ENCODE data around the gene DACT3.
"Not testable (repeated sequence)": the region's sequence is repeated elsewhere in the genome, so short reads cannot be mapped to it uniquely, and the experiment has no call there.

DACT3 gene

DNA sequence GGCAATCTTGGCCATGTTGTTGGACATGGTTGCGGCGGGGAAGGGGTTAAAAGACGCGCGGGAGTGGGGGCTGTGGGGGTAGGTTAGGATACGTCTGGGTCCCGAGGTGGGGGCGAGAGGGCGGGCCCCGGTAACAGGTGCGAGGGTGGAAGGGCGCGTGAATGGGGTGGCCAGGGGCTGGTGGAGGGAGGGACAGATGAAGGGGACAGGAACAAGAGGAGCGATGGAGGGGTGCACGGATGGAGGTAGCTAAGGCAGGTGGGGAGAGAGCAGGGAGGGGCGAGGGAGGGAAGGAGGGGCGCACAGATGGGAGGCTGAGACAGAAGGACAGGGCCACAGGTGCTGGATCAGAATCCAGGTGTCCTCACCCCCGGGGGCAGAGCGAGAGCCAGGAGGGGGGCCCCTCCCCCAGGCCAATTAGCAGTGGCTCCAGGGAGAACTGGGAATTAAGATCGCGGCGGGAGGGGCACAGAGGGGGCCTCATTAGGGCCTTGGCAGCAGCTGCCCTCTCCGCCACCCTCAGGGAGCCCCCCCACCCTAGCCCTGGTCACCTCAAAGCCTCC, 26.2 kb downstream of the DACT3 start:
- in situ Hi-C loops (cut with MboI; ENCODE audit: low sequenced_read_pairs) = no loop called here

DNA sequence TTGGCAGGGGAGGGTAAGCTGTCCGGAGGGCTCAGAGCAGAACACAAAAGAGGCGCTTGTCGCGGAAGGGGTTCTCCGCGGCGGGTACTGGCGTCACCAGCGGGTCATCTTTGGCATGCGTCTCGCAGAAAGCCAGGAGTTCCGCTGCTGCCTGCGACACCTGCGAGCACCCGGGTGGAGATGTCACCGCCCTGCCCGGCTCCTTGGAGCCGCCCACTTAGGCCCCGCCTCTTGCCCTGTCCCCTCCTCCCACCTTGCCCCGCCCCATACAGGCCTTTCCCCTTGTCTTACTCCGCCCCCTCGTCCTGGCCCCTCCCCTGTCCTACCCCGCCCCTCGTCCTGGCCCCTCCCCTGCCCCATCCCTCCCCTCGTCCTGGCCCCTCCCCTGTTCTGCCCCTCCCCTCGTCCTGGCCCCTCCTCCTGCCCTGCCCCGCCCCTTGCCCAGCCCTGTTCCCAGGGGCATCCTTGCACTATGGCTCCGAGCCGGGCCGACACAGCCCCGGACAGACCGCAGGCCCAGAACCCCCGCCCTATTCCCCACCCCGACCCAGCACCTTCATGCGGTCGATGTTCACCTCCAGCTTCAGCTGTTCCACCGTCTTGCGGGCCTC, 26.8 kb downstream of the DACT3 start:
- in situ Hi-C loops (cut with MboI; ENCODE audit: low sequenced_read_pairs) = no loop called here

DNA sequence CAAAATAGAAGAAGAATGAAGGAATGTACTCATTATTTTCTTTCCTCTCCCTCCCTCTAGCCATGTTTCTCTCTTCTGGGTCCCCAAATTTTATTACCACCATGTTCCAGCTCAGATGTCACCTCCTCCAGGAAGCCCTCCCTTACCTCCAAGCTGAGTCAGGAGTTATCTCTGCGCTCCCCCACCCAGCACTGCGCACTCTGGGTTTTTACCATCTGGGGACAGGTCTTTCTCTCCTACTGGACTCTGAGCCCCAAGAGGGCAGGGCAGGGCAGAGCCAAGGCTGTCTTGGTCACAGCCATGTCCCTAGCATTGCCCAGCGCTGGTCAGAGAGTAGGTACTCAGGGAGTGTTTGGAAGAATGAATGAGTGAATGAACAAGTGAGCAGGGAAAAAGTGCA, 27.9 kb downstream of the DACT3 start:
- in situ Hi-C loops (cut with MboI; ENCODE audit: low sequenced_read_pairs) = no loop called here

DNA sequence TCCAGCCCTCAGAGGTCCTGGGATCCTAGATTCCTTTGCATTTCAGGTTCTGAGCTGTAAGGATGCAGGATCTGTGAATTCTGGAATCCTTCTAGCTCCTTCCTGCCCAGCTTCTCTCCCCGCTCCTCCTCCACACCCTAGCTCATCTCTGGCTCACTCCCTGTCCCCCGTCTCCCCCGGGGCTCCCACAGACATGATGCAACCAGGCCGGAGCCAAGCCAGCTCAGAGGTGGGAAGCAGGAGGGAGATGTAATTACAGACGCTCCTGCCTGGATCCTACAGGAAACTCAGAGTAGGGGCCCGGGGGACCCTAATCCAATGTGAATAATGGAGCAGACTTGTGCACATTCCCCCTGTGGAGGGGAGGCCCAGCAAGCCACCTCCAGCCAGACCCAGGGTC, 29.5 kb downstream of the DACT3 start:
- in situ Hi-C loops (cut with MboI; ENCODE audit: low sequenced_read_pairs) = no loop called here

- in situ Hi-C loops (cut with MboI; ENCODE audit: low sequenced_read_pairs) = no loop called here
Measured at GRCh38 chr19:46630586-46631205, 30.3 kb downstream of the DACT3 start.

DNA sequence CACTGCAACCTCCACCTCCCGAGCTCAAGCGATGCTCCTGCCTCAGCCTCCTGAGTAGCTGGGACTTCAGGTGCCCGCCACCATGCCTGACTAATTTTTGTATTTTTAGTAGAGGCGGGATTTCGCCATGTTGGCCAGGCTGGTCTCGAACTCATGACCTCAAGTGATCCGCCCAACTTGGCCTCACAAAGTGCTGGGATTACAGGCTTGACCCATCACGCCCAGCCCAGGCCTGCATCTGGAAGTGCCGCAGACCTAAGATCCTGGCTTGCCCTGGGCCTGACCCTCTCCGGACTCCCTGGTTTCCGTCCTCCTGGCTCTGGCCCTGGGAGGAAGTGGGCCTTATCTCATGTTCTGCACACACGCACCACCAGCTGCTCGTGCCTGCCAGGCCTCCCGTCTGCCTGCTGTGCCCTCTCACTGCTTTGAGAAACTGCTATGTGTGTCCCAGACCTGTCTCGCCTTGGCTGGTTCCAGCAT, 31.4 kb downstream of the DACT3 start:
- in situ Hi-C loops (cut with MboI; ENCODE audit: low sequenced_read_pairs) = no loop called here

DNA sequence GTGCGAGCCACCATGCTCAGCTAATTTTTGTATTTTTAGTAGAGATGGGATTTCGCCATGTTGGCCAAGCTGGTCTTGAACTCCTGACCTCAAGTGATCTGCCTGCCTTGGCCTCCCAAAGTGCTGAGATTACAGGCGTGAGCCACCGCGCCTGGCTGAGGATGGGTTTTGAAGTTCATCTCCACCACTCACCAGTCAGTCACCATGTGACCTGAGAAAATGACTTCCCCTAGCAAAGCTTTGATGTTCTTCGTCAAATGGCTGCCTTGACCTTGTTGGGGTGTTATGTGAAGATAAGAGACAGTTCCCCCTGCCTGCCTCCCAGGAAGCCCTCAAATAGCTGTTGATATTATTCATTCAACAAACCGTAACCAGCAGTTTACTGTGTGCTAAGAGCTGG, 32.0 kb downstream of the DACT3 start:
- in situ Hi-C loops (cut with MboI; ENCODE audit: low sequenced_read_pairs) = not testable (repeated sequence)

GRCh38 chr19:46626446-46626845, 34.5 kb downstream of the DACT3 start:
- in situ Hi-C loops (cut with MboI; ENCODE audit: low sequenced_read_pairs) = no loop called here

DNA sequence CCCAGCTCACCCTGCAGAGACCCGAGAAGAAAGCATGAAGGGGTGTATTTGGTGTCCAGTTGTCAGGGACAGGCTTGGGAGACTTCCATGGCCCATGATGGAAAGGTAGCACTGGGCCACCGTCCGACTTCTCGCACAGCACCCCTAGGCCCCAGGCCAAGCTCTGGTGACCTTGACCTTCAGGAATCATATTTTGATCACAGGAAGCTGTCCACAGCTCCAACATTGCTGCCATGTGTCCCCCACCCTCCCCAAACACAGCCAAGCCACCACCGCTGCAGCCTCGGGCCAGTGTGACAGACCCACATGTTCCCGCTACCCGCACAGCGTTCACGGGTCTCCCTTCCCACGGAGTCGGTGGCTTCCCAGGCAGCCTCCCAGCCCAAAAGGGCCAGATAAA, 35.3 kb downstream of the DACT3 start:
- in situ Hi-C loops (cut with MboI; ENCODE audit: low sequenced_read_pairs) = no loop called here

GRCh38 chr19:46624958-46625661, 35.9 kb downstream of the DACT3 start, which contains the start of gene PTGIR:
Gene PTGIR (minus strand): TSS chr19:46625089. CDS start chr19:46624225, 864 bp downstream.
- in situ Hi-C loops (cut with MboI; ENCODE audit: low sequenced_read_pairs) = no loop called here

GRCh38 chr19:46623915-46624502, 37.0 kb downstream of the DACT3 start:
- in situ Hi-C loops (cut with MboI; ENCODE audit: low sequenced_read_pairs) = no loop called here

GRCh38 chr19:46622118-46622446, 38.9 kb downstream of the DACT3 start:
- in situ Hi-C loops (cut with MboI; ENCODE audit: low sequenced_read_pairs) = no loop called here

GRCh38 chr19:46621191-46622117, 39.5 kb downstream of the DACT3 start:
- in situ Hi-C loops (cut with MboI; ENCODE audit: low sequenced_read_pairs) = no loop called here

DNA sequence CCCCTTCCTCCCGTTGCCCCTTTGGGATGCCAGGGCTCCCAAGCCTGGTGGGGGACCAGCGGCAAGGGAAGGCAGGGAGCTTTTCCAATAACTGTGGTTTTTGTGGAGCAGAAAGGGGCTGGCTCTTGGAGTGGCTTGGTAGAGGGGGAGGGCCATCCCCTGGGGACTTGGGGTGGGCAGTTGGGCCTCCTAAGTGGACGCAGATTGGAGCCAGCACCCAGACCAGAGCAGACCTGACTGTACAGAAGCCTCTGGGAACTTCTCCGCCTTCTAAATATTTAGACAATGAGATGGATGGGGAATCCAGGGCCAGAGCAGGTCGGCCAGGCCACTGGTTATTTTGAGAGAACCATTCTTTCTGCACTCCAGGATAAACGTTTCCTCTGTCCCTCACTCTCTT, 40.3 kb downstream of the DACT3 start:
- in situ Hi-C loops (cut with MboI; ENCODE audit: low sequenced_read_pairs) = no loop called here

DNA sequence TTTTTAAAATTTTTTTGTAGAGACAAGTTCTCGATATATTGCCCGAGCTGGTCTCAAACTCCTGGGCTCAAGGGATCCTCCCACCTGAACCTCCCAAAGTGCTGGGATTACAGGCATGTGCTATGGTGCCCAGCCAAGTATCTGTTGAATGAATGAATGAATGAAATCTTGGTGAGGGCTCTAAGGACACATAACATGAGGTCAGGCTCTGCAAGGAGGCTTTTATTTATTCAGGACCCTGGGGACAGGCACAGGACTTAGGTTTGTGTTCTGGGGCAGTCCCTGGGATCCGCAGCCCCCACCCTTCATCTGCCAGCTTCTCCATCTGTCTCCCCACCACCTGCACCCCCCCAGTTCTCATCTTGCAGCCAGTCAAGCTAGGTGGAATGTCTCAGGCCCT, 40.7 kb downstream of the DACT3 start:
- in situ Hi-C loops (cut with MboI; ENCODE audit: low sequenced_read_pairs) = no loop called here

- in situ Hi-C loops (cut with MboI; ENCODE audit: low sequenced_read_pairs) = no loop called here
Measured at GRCh38 chr19:46618670-46619231, 42.2 kb downstream of the DACT3 start.

DNA sequence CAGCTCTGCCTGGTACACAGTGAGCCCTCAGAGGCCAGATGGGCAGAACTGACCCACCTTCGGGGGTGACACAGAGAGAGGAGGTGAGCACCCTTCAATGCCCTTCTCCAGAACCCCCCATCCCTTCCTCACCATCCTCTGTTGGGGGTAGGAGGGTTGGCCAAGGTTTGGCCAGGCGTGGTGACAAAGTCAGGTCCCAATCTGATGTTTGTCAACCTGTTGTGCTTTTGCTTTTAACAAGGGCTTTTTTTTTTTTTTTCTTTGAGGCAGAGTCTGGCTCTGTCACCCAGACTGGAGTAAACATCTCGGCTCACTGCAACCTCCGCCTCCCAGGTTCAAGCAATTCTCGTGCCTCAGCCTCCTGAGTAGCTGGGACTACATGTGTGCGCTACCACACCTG, 43.4 kb downstream of the DACT3 start:
- in situ Hi-C loops (cut with MboI; ENCODE audit: low sequenced_read_pairs) = no loop called here

DNA sequence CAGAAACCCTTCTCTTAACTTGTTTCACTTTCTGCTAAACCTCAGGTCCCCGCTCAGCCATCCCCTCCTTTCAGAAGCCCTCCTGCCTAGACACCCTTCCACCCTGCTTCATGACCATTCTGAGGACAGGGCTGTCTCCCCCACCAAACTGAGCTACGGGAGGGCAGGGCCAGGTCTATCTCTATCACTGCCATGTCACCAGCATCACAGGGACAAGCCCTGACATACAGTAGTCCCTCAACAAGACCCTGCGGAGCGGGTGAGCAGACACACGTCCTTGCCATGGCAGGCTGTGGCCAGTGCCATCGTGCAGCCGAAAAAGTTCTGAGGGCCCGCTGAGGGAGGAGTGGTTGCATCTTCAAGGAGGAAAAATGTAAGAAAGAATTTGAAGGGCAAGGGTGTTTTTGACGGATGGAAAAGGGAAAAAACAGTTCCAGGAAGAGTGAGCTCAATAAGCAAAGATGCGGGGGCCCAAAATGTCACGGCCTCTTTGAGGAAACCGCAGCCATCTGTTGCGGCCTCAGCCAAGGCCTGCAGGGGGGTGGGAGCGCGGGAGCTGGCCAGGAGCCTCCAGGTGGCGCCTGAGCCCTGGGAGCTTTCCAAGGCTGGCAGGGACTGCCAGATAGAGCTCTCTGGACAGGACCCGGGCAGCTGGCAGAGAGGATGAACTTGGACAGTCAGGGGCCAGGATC, 44.2 kb downstream of the DACT3 start:
- in situ Hi-C loops (cut with MboI; ENCODE audit: low sequenced_read_pairs) = no loop called here

- in situ Hi-C loops (cut with MboI; ENCODE audit: low sequenced_read_pairs) = no loop called here
Measured at GRCh38 chr19:46615966-46616365, 45.0 kb downstream of the DACT3 start.

Data from HL-60/S4 treated with phorbol 12-myristate 13-acetate at 8.2 ng/mL for 4 days and 3 days (cell line).